ENCODE data around the gene TEX19.

Gene TEX19

GRCh38 chr17:82328141-82328993 lies 30.7 kb upstream of the TEX19 start:
- Histone ChIP-seq H3K9me3 (no peaks in the 10 kb centered on the region), H3K36me3 (replicated peaks) (no peaks in the 10 kb centered on the region), H3K4me3 (no peak overlapping the region), H3K4me1 (peaks cover 3% of the 10 kb centered on the region; the same call in 1 of the 2 replicates), H3K27me3 (ENCODE audit: low read depth) (no peaks in the 10 kb centered on the region; the same call in 1 of the 2 replicates)
- no peak for DNase-seq (ENCODE audit: low spot score in 2 of 2)
- in situ Hi-C loops (cut with MboI; ENCODE audit: low sequenced_read_pairs) = no loop called here

DNA sequence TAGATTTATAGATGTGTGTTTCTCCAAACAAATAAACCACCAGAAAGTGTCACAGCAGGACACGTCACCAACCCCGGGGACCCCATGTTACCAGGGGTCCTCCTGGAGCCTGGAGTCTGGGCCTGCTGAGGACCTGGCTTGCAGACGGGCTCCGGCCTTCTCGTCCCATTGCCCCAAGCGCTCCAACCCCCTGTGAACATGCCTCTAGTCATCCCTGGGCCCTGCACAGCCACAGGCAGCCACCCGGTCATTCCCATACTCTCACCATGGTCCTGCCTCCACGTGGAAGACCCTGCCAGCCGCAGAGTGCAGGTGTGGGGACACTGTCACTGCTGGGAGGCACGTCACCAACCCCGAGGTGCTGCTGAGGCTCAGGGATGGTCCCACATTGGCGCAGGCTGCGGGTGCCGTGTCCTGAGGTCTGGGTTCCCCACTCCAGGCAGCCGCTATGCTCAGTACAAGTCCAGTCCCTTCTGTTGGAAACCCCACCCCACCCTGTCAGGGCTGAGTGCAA lies 30.0 kb upstream of the TEX19 start:
- Histone ChIP-seq H3K36me3 (replicated peaks) (no peaks in the 10 kb centered on the region), H3K4me1 (peaks cover 3% of the 10 kb centered on the region; the same call in 1 of the 2 replicates), H3K4me3 (no peak overlapping the region), H3K27me3 (ENCODE audit: low read depth) (no peaks in the 10 kb centered on the region; the same call in 1 of the 2 replicates), H3K9me3 (no peaks in the 10 kb centered on the region)
- in situ Hi-C loops (cut with MboI; ENCODE audit: low sequenced_read_pairs) = no loop called here
- DNase-seq (ENCODE audit: low spot score in 2 of 2) = no peak

DNA sequence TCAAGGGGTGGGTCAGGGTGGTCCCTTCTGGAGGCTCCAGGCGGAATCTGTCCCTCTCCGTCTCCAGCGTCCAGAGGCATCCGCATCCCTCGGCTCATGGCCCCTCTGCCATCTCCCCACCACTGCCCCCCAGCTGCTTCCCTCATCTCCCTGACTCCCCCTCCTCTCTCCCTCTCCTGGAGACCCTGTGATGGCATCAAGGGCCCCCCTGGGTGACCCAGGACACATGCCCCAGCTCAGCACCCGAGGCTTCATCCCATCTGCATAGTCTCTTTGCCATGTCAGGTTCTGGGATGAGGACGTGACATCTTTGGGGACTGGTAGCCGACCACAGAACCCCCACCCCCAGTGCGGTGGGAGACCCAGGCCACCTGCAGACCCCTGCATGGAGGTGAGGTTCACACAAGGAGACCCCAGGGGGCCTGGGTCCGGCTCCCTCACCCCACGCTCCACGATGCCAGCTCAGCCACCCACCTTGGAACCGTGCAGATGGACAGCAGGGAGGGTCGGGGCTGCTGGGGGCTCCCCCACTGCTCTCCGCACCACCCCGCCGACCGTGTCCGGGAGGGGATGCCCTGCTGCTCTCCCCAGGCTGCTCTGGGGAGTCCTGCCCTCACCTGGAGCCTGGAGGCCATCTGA lies 29.2 kb upstream of the TEX19 start:
- H3K4me3 ChIP-seq = no peak overlapping the region
- H3K4me1 ChIP-seq = peaks cover 3% of the 10 kb centered on the region; the same call in 1 of the 2 replicates
- no peaks in the 10 kb centered on the region for H3K9me3 ChIP-seq
- H3K36me3 ChIP-seq (replicated peaks) = no peaks in the 10 kb centered on the region
- in situ Hi-C loops (cut with MboI; ENCODE audit: low sequenced_read_pairs) = no loop called here
- H3K27me3 ChIP-seq (ENCODE audit: low read depth) = no peaks in the 10 kb centered on the region
- DNase-seq (ENCODE audit: low spot score in 2 of 2) = no peak

DNA sequence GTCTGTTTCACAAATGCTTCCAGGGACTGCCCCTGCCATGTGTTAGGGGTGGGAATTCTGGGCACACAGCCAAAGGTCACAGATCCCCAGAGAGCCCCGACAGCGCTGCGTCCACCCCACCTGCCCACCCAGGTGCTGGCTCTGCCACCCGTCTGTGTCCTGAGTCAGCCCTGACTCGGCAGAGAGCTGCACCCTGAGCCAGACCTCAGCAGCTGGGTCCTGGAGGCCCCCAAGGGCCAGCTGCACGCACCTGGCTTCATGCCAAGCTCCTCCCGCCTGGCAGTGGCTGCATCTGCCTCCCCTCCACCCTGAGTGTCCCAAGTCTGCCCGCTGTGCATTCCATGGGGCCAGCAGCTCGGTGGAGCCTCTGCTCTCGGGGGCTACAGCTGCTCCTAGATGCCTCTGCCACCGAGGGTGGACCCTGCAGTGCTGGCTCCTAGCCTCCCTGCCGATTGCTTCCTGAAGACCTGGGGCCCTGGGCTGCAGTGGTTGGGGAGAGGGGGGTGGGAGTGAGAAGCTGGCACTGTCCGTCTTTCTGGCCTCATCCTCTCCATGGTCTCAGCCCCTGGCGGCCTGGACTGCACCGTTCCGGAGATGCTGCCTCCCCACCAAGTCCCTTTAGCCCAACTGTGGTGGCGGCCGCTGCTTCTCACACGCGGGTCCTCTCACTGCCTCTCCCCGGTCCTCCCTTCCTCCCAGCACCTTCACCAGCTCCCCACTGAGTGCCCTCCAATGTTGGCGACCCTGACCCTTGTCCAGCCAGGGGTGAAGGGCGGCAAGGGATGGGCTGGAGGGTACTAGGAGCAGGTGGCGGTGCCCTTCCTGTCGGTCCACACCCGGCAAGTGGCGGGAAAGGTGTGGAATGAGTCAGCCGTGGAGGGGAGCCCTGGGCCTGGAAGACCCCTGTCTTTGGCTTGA lies 28.5 kb upstream of the TEX19 start:
- Histone ChIP-seq H3K4me1 (peaks cover 6% of the 10 kb centered on the region; the same call in 1 of the 2 replicates), H3K36me3 (replicated peaks) (no peaks in the 10 kb centered on the region), H3K27me3 (ENCODE audit: low read depth) (no peaks in the 10 kb centered on the region), H3K4me3 (no peak overlapping the region), H3K9me3 (no peaks in the 10 kb centered on the region)
- DNase-seq (ENCODE audit: low spot score in 2 of 2) = peak in 1 of 2 experiments; percentile 70
- in situ Hi-C loops (cut with MboI; ENCODE audit: low sequenced_read_pairs) = no loop called here

GRCh38 chr17:82331345-82331939 lies 27.6 kb upstream of the TEX19 start:
- DNase-seq (ENCODE audit: low spot score in 2 of 2) = no peak
- in situ Hi-C loops (cut with MboI; ENCODE audit: low sequenced_read_pairs) = no loop called here
- H3K4me3 ChIP-seq = no peak overlapping the region
- H3K36me3 ChIP-seq (replicated peaks) = no peaks in the 10 kb centered on the region
- H3K27me3 ChIP-seq (ENCODE audit: low read depth) = no peaks in the 10 kb centered on the region
- H3K9me3 ChIP-seq = no peaks in the 10 kb centered on the region
- H3K4me1 ChIP-seq = peaks cover 13% of the 10 kb centered on the region

- H3K4me1 ChIP-seq = peaks cover 15% of the 10 kb centered on the region
- in situ Hi-C loops (cut with MboI; ENCODE audit: low sequenced_read_pairs) = no loop called here
- H3K4me3 ChIP-seq = no peak overlapping the region
- H3K9me3 ChIP-seq = no peaks in the 10 kb centered on the region
- H3K36me3 ChIP-seq (replicated peaks) = no peaks in the 10 kb centered on the region
- no peaks in the 10 kb centered on the region for H3K27me3 ChIP-seq (ENCODE audit: low read depth)
- no peak for DNase-seq (ENCODE audit: low spot score in 2 of 2)
These were observed 26.3 kb upstream of the TEX19 start for GRCh38 chr17:82332669-82333278.

DNA sequence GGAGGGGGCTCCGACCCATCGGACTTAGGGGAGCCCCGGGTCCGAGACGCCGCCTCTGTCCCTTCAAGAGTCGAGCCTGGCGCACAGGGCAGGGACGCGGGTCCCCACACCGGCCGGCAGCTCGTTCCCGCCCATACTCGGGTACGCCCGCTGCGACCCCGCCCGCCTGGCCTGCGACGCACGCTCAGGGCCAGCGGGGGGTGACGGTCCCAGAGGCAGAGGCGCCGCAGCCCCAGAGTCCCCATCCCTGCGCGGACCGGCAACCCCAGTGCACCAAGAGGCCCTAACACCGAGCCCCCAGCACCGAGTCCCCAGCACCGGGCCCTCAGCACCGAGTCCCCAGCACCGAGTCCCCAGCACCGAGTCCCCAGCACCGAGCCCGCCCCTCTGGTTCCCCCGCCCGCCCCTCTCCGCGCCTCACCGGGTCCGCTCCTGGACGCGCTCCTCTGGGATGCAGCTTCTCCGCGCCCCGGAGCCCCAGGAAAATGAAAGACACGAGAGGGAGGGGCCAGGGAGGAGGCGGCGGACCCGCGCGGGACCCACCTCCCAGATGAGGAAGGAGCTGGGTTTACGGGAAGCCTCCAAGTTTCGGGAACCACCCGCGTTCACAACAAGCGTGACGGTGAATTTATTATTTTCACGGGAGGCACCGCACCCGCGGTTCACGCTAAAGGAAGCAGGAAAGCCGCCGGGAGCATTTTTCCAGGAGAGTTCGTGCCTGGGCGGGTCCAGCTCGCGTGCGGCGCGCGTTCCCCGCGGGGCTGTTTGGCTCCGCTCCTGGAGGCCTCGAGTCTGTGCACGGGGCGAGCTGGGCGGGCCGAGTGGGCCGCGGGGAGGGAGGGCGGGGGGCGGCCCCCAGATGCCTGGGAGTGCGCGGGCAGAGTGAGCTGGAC lies 25.5 kb upstream of the TEX19 start, which contains the start of gene SECTM1:
Gene SECTM1, minus strand, starts transcription at position 488 of the 893 bp plus-strand sequence. CDS start 6,526 bp downstream, outside the sequence.
- no peak for DNase-seq (ENCODE audit: low spot score in 2 of 2)
- H3K4me1 ChIP-seq = peaks cover 15% of the 10 kb centered on the region
- H3K27me3 ChIP-seq (ENCODE audit: low read depth) = no peaks in the 10 kb centered on the region
- no peak within 1 kb of the TSS for H3K4me3 ChIP-seq
- in situ Hi-C loops (cut with MboI; ENCODE audit: low sequenced_read_pairs) = no loop called here
- no peaks in the 10 kb centered on the region for H3K9me3 ChIP-seq
- no peaks in the 10 kb centered on the region for H3K36me3 ChIP-seq (replicated peaks)

DNA sequence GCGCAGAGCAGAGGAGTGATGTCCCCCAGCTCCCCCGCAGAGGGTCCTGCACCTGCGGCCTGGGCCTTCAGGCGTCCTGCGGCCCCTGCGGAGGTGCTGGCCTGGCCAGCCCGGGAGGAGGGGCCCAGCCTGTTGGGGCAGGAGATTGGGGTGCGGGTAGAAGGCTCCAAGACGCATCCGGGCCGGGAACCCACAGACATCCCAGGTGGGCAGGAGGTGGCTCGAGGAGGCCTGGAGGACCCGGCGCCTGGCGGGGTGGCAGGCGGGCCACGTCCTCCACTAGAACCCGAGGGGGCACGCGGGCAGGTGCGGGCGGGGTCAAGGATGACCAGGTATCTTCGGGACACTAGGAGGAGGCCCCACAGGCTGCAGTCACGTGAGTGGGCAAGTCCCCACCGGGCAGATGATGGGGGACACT lies 24.8 kb upstream of the TEX19 start:
- no peaks in the 10 kb centered on the region for H3K27me3 ChIP-seq (ENCODE audit: low read depth)
- in situ Hi-C loops (cut with MboI; ENCODE audit: low sequenced_read_pairs) = no loop called here
- no peak for DNase-seq (ENCODE audit: low spot score in 2 of 2)
- H3K4me1 ChIP-seq = peaks cover 20% of the 10 kb centered on the region
- no peak overlapping the region for H3K4me3 ChIP-seq
- no peaks in the 10 kb centered on the region for H3K9me3 ChIP-seq
- H3K36me3 ChIP-seq (replicated peaks) = no peaks in the 10 kb centered on the region

DNA sequence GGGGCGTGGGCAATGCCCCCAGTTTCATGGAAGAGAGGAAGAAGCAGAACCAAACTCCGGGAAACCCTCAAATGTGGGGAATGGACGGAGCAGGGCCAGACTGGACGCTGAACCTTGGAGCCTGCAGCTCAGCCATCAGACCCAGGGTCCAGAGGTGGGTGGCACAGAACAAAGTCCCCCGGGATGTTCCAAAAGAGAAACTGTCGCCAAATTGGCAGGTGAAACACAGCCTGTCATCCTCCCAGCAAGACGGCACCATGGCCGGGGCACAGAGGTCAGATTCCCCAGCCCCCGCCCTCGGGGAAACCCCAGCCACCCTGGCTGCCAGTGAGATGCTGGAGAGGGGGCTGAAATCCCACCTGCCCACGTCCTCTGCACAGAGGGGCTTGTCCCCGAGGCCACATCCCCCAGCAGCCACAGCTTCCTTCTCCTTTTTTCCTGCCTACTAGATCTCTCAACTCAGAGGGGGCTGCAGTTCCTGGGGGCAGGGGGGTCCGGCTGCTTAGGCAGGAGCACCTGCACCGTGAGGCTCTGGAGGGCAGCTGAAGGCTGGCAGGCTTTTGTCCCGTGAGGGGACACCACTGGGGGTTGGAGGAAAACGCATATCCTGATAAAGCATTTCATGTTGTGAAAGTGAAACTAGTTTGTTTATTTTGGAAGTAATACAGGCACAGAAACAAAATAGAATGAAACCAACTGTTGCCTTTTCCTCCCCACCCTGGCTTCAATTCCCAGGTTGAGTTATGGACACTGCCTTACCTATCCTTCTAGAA lies 24.2 kb upstream of the TEX19 start:
- Histone ChIP-seq H3K36me3 (replicated peaks) (no peaks in the 10 kb centered on the region), H3K4me3 (no peak overlapping the region), H3K27me3 (ENCODE audit: low read depth) (no peaks in the 10 kb centered on the region), H3K9me3 (no peaks in the 10 kb centered on the region), H3K4me1 (peaks cover 23% of the 10 kb centered on the region)
- in situ Hi-C loops (cut with MboI; ENCODE audit: low sequenced_read_pairs) = no loop called here
- no peak for DNase-seq (ENCODE audit: low spot score in 2 of 2)

- H3K4me1 ChIP-seq = peaks cover 20% of the 10 kb centered on the region
- no peaks in the 10 kb centered on the region for H3K9me3 ChIP-seq
- H3K27me3 ChIP-seq (ENCODE audit: low read depth) = no peaks in the 10 kb centered on the region
- no peaks in the 10 kb centered on the region for H3K36me3 ChIP-seq (replicated peaks)
- in situ Hi-C loops (cut with MboI; ENCODE audit: low sequenced_read_pairs) = no loop called here
- peak; percentile 47 to 56 for DNase-seq (ENCODE audit: low spot score in 2 of 2)
- no peak overlapping the region for H3K4me3 ChIP-seq
These were observed 20.0 kb upstream of the TEX19 start for GRCh38 chr17:82338858-82339633.

Measured in HAP-1 (cell line).